Measurements from ENCODE around the gene SOX30.

Gene SOX30

DNA sequence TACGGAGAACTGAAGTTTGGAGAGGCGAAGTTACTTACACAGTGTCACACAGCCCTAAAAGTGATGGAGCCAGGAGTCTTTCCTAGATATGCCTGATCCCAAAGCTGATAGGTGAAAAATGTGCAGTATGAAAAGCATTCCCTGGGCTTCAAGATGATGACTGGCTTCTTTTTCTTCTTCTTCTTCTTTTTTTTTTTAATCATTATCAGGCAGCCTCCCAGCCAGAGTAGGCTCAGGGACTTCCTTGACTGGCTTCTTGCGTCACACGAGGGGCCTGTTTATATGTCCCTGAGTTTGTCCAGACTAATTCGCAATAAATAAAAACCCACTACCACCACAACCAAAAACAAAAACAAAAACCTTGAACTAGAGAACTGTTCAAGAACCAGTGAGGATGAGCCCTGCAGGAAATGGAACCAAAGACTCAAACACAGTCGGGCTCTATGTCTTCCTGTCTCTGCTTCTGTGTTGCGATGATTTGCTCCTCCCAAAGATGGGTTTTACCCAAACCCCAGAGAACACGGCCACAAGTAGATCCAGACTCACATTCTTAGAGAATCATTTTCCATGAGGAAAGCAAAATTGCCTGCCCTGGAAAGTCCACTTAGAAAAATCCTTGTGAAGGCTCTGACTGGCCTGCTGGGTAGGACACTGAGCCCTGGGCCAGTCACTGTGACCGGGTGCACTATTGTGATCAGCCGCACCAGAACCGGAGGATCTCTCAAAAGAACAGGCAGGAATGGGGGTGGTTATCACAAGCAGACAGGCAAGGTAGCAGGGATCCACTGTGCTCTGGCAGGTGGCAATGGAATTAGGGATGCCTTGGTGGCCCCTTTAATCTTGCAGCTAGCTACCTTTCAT is 38.6 kb downstream of the SOX30 start:
- Mint-ChIP-seq H3K27me3 (ENCODE audit: low read depth) (no peaks in the 10 kb centered on the region), H3K36me3 (ENCODE audit: low read depth) (no peaks in the 10 kb centered on the region), H3K9me3 (peaks cover 3% of the 10 kb centered on the region), H3K4me1 (peaks cover 46% of the 10 kb centered on the region), H3K27ac (peak overlapping the region in 2 of 3 experiments; percentile 10 to 93), H3K4me3 (peak overlapping the region in 1 of 3 experiments; percentile 34)
- TF ChIP-seq CTCF (IDR thresholded peaks at IDR 0.05; ENCODE audit: unreplicated experiment in 3 of 3), result no peak

DNA sequence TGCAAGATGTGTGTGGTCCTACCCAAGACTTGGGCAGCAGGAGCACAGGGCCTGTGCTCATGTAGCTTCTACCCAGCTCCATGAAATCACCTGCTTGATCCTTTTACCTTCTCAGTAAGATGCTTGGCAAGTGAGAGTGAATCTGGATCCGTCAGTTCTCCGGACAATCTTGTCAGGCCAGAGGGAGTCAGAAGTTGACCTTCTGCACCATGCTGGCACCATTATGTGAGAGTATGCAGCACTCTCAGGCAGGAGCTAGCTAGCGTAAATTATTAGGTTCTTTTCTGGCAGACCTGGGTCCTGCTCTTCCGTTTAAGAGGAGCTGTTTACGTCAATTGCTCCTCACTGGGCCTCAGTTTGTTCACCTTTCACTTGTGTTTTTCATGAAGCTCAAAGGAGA is 39.7 kb downstream of the SOX30 start:
- Mint-ChIP-seq H3K9me3 (no peaks in the 10 kb centered on the region), H3K27ac (peak overlapping the region; percentile 93 to 96 (median 96)), H3K36me3 (ENCODE audit: low read depth) (no peaks in the 10 kb centered on the region), H3K27me3 (ENCODE audit: low read depth) (no peaks in the 10 kb centered on the region), H3K4me1 (peaks cover 43% of the 10 kb centered on the region), H3K4me3 (no peak overlapping the region)
- no peak for TF ChIP-seq CTCF (IDR thresholded peaks at IDR 0.05; ENCODE audit: unreplicated experiment in 3 of 3)

DNA sequence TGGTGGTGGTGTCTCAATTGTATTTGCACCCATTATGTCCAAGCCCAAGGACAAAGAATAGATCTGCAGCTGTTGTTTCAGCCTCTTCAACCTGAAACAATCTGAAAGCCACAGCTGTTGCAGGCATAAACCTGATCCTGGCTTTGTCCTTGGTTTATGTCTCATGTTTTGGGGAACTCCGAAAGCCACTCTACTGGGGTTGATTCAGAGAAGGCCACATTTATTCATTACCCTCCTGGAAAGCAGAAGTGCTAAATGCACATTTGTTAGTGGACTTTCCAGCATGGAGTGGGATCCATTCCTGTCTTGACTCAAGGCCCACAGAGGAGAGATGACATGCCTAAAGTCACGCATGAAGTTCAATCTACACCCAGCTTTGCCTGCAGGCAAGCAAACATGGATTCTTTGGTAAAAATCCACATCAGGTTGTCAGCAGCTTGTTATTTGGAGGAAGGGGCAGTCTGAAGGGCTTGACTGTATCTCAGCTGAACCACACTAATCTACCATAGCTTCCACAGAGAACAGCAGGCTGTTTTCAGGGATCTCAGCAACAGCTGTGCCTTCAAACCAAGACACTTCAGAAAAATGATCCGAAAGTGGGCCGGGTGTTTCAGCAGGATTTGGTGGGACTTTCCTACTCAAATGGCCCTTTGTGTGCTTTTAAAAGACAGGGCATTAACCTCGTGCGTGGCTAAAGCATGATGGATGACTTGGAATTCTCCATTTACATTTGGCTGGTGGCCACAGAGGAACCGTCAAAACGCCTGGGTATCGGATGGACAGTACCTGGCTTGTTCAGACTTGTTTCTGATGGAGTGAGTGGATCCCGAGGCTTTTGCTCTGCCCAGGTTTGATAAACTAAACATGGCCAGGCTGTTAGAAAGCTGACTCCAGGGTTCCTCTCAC is 40.4 kb downstream of the SOX30 start:
- Mint-ChIP-seq H3K36me3 (ENCODE audit: low read depth) (no peaks in the 10 kb centered on the region), H3K4me3 (peak overlapping the region in 1 of 3 experiments; percentile 7), H3K9me3 (no peaks in the 10 kb centered on the region), H3K4me1 (peaks cover 45% of the 10 kb centered on the region), H3K27ac (peak overlapping the region; percentile 93 to 96 (median 96)), H3K27me3 (ENCODE audit: low read depth) (no peaks in the 10 kb centered on the region)
- TF ChIP-seq CTCF (IDR thresholded peaks at IDR 0.05; ENCODE audit: unreplicated experiment in 3 of 3), result no peak

GRCh38 chr5:157610990-157611389 is 41.2 kb downstream of the SOX30 start:
- H3K9me3 Mint-ChIP-seq, result no peaks in the 10 kb centered on the region
- H3K27ac Mint-ChIP-seq, result peak overlapping the region; percentile 93 to 96 (median 96)
- TF ChIP-seq CTCF (IDR thresholded peaks at IDR 0.05; ENCODE audit: unreplicated experiment in 3 of 3), result no peak
- H3K27me3 Mint-ChIP-seq (ENCODE audit: low read depth), result no peaks in the 10 kb centered on the region
- H3K4me3 Mint-ChIP-seq, result peak overlapping the region in 1 of 3 experiments; percentile 40
- H3K36me3 Mint-ChIP-seq (ENCODE audit: low read depth), result no peaks in the 10 kb centered on the region
- peaks cover 45% of the 10 kb centered on the region for H3K4me1 Mint-ChIP-seq

DNA sequence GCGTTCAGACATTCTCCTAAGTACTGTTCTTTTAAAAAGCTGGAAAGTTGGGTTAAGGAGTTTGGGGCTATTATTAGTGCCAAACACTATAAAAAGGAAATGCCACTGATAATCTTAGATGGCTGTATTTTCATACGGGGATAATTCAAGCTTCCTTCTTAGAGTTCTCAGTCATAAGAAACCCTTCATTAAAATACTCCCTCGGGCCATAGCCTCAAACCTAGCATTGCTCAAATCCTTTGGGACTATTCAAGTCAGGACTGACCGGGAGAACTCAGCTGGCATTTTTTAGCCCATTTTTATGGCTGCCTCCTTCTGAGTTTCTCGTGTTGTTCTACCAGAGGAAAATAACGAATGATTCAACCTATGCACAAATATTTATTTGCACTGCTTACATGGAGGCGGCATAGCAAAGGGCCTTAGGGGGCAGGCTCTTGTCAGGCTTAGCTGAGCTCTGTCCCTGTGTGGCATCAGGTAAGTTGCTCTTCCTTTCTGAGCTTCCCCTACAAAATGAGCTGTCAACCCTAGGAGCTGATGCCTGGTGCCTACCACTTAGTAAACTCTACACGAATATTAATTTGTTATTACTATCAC is 43.2 kb downstream of the SOX30 start:
- H3K9me3 Mint-ChIP-seq, result no peaks in the 10 kb centered on the region
- H3K27ac Mint-ChIP-seq, result peak overlapping the region in 1 of 3 experiments; percentile 15
- H3K27me3 Mint-ChIP-seq (ENCODE audit: low read depth), result no peaks in the 10 kb centered on the region
- no peak for TF ChIP-seq CTCF (IDR thresholded peaks at IDR 0.05; ENCODE audit: unreplicated experiment in 3 of 3)
- peaks cover 40% of the 10 kb centered on the region for H3K4me1 Mint-ChIP-seq
- no peaks in the 10 kb centered on the region for H3K36me3 Mint-ChIP-seq (ENCODE audit: low read depth)
- no peak overlapping the region for H3K4me3 Mint-ChIP-seq
